ENCODE results near the gene SP3.

DNA sequence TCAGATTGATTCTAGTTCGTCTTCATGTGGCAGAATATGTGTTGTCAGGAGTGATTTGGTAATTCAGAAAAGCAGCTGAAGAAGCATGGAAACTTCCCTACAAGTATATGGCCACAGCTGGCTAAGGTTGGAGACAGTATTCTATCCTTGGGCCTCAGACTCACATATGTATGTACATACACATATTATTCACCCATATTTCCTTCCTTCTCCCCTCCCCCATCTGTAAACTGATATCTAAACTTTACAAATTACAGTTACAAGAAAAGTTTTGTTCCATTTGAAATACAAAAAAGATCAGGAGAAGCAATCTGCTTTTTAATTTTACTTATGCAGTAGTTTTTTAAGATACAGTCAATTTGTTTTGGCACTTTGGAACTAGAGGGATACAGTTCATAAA, 3.1 kb downstream of the SP3 start:
- TF ChIP-seq, protein P1, sequence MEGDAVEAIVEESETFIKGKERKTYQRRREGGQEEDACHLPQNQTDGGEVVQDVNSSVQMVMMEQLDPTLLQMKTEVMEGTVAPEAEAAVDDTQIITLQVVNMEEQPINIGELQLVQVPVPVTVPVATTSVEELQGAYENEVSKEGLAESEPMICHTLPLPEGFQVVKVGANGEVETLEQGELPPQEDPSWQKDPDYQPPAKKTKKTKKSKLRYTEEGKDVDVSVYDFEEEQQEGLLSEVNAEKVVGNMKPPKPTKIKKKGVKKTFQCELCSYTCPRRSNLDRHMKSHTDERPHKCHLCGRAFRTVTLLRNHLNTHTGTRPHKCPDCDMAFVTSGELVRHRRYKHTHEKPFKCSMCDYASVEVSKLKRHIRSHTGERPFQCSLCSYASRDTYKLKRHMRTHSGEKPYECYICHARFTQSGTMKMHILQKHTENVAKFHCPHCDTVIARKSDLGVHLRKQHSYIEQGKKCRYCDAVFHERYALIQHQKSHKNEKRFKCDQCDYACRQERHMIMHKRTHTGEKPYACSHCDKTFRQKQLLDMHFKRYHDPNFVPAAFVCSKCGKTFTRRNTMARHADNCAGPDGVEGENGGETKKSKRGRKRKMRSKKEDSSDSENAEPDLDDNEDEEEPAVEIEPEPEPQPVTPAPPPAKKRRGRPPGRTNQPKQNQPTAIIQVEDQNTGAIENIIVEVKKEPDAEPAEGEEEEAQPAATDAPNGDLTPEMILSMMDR (IDR thresholded peaks at IDR 0.05; ENCODE audit: control extremely low read depth in 1 of 3, insufficient read depth in 1 of 3, low read depth in 1 of 3, low read length in 3 of 3), result no peak
- TF ChIP-seq POLR2AphosphoS5 (IDR thresholded peaks at IDR 0.05; ENCODE audit: low read depth, low read length), result no peak
- no peak for TF ChIP-seq POLR2A (IDR thresholded peaks at IDR 0.05; ENCODE audit: control extremely low read depth in 1 of 2, low read depth in 2 of 2, low read length in 2 of 2)
- TF ChIP-seq EZH2 (IDR thresholded peaks at IDR 0.05; ENCODE audit: low read depth, low read length, severe bottlenecking), result no peak
- no peak for TF ChIP-seq PHF8 (conservative IDR thresholded peaks at IDR 0.05; ENCODE audit: low read depth, low read length)
- TF ChIP-seq, protein P2, sequence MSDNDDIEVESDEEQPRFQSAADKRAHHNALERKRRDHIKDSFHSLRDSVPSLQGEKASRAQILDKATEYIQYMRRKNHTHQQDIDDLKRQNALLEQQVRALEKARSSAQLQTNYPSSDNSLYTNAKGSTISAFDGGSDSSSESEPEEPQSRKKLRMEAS (IDR thresholded peaks at IDR 0.05), result no peak
- no peak for TF ChIP-seq BCL11A (IDR thresholded peaks at IDR 0.05; ENCODE audit: low read depth in 2 of 2, low read length in 2 of 2)
- TF ChIP-seq TAF1 (IDR thresholded peaks at IDR 0.05; ENCODE audit: low read depth, low read length), result no peak
- TF ChIP-seq HDAC2 (IDR thresholded peaks at IDR 0.05; ENCODE audit: borderline replicate concordance in 1 of 2, low read depth in 2 of 2, low read length in 2 of 2), result no peak
- no peak for TF ChIP-seq CREB1 (IDR thresholded peaks at IDR 0.05)
- no peak for TF ChIP-seq ZNF274 (IDR thresholded peaks at IDR 0.05; ENCODE audit: borderline replicate concordance, extremely low read depth, low read length)
- TF ChIP-seq CHD2 (IDR thresholded peaks at IDR 0.05; ENCODE audit: low read length), result no peak

All from H1 (cell line).